ES-I3 (cell line): Measurements from ENCODE around the gene CCDC83.

ENCODE experiments used
- H3K36me3 ChIP-seq: 2 replicates; pipeline ENCODE4 v1.6.1; 2013; ENCODE audit warnings: mild to moderate bottlenecking, low read length, control low read depth, moderate library complexity; ENCODE audit not compliant: insufficient read depth
- H3K4me1 ChIP-seq: 2 replicates; pipeline ENCODE4 v1.6.1; 2013; ENCODE audit warnings: mild to moderate bottlenecking, control low read depth, low read length; ENCODE audit not compliant: insufficient read depth
- H3K9ac ChIP-seq: 2 replicates; pipeline ENCODE4 v1.6.1; 2013; ENCODE audit warnings: low read depth, mild to moderate bottlenecking, low read length, moderate library complexity
- H3K9me3 ChIP-seq: 2 replicates; pipeline ENCODE4 v1.6.1; 2013; ENCODE audit warnings: mild to moderate bottlenecking, low read length, moderate library complexity; ENCODE audit not compliant: control insufficient read depth, insufficient read depth

The CCDC83 gene

DNA sequence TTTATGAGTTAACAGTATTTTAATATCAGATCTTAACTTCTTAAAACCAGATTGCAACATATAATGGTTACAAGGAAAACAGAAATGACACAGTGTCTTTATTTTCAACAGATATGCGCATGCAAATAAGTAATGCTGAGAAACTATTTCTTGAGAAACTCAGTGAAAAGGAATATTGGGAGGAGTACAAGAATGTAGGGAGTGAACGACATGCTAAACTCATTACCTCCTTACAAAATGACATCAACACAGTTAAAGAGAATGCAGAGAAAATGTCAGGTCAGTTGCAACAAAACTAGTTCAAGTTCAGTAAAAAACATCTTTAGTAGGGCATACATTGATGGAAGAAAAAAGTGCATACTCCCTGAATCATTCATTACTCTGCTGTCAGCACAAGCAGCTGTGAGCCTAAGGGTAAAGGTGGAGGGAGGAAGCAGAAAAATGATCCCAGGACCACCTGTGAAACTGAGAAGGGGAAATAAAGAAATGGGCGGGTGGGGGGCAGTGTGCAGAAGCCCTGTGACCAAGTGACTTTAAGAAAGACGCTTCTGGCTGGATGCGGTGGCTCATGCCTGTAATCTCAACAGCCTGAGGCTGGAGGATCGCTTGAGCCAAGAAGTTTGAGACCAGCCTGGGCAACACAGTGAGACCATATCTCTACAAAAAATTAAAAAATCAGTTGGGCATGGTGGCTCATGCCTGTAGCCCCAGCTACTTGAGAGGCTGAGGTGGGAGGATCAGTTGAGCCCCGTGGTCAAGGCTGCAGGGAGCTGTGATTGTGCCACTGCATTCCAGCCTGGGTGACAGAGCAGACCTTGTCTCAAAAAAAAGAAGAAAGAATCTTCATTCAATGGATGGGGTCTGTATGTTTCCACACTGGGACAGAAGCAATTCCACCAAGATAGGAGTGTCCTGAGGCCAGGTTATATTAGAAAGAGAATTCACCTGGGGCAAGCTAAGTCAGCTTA lies 31.2 kb downstream of the CCDC83 start:
- Histone ChIP-seq H3K4me1 (peaks cover 21% of the 10 kb centered on the region), H3K36me3 (no peaks in the 10 kb centered on the region)

DNA sequence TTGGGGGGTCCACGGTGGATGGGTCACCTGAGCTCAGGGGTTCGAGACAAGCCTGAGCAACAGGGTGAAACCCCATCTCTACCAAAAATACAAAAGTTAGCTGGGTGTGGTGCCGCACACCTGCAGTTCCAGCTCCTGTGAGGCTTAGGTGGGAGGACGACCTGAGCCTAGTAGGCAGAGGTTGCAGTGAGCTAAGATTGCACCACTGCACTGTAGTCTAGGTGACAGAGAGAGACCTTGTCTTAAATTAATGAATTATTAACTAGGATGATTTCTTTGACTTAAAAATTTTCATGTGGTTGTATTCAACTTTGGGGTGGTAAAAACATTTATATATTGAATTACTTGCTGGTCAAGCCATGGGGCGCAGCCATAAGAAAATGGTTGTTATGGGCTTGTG lies 33.9 kb downstream of the CCDC83 start:
- Histone ChIP-seq H3K9me3 (no peaks in the 10 kb centered on the region), H3K9ac (no peak overlapping the region), H3K36me3 (no peaks in the 10 kb centered on the region), H3K4me1 (peaks cover 29% of the 10 kb centered on the region)

More for the DNA sequence above, 31.2 kb downstream of the CCDC83 start:
- Histone ChIP-seq H3K9me3 (no peaks in the 10 kb centered on the region), H3K9ac (no peak overlapping the region)

DNA sequence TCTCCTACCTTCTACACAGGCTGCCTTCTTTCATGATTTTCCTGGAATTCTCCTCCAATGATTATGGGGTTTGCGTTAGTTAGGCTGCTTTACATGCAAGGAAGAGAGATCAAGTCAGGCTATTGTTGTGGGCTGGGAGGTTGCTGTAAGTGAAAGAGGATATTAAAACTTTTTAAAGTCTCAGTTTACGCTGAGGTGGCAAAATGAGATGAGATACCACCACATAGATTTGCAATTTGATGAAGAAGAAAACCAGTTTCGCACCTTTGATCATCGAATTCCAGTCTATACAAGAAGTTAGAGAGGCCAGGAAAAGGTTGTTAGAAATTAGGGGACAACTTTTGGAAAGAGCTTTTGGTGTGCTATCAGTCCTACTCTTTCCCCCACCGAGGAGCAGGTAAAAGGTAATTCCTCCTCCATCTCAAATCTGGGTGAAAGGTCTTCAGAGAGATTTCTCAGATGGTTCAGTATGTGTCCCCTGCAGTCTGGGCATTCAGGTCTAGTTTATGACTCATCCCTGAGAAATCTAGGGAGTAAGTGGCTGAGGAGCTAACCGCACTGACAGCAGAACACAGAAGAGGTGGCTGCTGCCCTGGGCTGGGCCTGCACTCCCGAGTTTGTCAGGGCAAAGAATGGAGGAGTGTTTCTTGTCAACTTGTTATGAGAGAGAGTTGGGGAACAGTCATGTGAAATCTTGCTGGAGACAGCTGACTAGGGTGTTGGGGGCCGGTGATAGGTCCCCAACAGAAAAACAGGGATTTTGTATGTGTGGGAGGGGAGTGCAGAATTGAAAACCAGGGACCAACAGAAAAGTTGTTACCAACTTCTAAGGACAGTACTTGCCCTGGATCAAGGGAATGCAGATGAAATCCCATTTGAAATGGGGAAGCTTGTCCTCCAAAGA lies 34.7 kb downstream of the CCDC83 start:
- Histone ChIP-seq H3K9ac (no peak overlapping the region), H3K4me1 (peaks cover 29% of the 10 kb centered on the region), H3K36me3 (no peaks in the 10 kb centered on the region), H3K9me3 (no peaks in the 10 kb centered on the region)

DNA sequence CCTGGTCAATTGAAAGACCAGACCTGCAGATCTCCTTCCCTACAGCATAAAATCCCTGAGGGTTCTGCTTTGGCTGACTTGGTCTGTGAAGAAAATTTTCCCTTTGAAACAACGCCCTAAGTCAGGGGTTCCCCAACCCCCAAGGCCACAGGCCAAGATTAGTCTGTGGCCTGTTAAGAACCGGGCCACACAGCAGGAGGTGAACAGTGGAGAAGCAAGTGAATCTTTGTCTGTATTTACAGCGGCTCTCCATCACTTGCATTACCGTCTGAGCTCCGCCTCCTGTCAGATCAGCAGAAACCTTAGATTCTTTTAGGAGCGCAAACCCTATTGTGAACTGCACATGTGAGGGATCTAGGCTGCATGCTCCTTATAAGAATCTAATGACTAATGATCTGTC lies 38.2 kb downstream of the CCDC83 start:
- peaks cover 3% of the 10 kb centered on the region; the same call in 1 of the 2 replicates for H3K9me3 ChIP-seq
- H3K9ac ChIP-seq: no peak overlapping the region

DNA sequence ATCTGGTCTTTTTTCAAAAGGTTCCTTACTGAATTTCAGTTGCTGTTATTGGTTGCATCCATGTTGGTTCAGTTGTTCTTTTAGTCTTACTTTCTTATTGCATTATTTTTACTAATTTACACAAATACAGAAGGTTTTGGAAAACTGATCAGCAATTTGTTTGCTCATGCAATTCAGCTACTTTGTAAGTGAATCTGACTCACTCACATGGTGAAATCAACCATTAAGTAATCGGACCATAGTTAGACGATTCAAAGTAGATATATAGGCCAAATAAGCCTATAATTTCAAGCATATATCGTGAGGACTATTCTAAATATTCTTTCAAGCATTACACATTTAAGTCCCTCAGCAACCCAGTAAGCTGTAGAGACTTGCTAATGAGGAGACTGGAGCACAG lies 41.7 kb downstream of the CCDC83 start:
- H3K9me3 ChIP-seq: peaks cover 3% of the 10 kb centered on the region; the same call in 1 of the 2 replicates
- H3K9ac ChIP-seq: no peak overlapping the region
- peaks cover 8% of the 10 kb centered on the region for H3K4me1 ChIP-seq
- H3K36me3 ChIP-seq: no peaks in the 10 kb centered on the region

More for the DNA sequence above, 38.2 kb downstream of the CCDC83 start:
- Histone ChIP-seq H3K4me1 (peaks cover 25% of the 10 kb centered on the region), H3K36me3 (no peaks in the 10 kb centered on the region)

DNA sequence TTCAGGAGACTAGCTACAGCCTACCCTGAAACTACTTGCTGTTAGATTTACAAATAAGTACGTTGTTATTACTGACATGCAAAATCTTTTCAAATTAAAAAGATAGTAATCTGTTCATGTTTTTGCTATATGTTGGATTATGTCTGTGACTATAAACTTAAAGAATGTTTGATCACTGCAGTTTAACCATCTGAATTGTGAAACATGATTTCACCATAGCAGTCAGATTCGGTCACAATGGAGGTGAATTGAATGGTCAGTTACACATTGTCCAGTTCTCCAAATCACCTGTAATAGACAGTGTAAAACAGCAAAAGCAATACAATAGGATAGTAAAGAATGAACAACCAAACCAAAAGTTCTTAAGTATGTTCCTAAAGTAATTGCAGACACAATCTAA lies 43.3 kb downstream of the CCDC83 start:
- no peak overlapping the region for H3K9ac ChIP-seq
- no peaks in the 10 kb centered on the region for H3K36me3 ChIP-seq

DNA sequence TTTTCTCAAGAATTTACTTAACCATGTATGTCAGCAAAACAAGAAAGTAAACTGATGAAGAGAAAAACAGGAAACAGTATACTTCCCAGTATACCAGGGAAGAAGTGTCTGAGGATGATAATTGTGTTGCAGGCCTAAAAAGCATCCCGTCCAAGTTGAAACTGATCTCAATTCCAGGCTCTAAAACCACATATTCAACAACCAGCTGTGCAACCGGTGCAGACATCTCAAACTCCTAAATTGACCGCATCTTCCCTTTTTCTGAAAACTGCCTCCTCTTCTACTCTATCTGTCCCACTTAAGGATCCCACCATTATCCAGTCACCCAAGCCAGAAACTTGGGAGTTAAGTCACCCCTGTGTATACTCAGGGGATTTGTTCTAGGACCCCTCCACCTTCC lies 47.2 kb downstream of the CCDC83 start:
- Histone ChIP-seq H3K9ac (no peak overlapping the region), H3K4me1 (no peaks in the 10 kb centered on the region), H3K36me3 (no peaks in the 10 kb centered on the region), H3K9me3 (no peaks in the 10 kb centered on the region)

More for the DNA sequence above, 43.3 kb downstream of the CCDC83 start:
- peaks cover 3% of the 10 kb centered on the region; the same call in 1 of the 2 replicates for H3K9me3 ChIP-seq
- no peaks in the 10 kb centered on the region for H3K4me1 ChIP-seq

DNA sequence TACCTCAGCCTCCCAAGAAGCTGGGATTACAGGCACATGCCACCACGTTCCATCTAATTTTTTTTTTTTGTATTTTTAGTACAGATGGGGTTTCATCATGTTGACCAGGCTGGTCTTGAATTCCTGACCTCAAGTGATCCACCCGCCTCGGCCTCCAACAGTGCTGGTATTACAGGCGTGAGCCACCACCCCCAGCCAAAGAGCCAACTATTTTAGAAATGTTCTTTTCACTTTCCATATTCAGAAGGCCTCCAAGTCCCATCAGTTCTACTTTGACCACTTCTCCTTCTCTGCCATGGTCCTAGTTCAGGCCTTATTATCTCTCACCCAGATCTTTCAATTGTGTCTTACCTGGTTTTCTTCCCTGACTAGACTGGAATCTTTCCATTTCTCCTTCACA lies 48.2 kb downstream of the CCDC83 start:
- Histone ChIP-seq H3K9ac (no peak overlapping the region), H3K4me1 (no peaks in the 10 kb centered on the region), H3K9me3 (no peaks in the 10 kb centered on the region), H3K36me3 (no peaks in the 10 kb centered on the region)

DNA sequence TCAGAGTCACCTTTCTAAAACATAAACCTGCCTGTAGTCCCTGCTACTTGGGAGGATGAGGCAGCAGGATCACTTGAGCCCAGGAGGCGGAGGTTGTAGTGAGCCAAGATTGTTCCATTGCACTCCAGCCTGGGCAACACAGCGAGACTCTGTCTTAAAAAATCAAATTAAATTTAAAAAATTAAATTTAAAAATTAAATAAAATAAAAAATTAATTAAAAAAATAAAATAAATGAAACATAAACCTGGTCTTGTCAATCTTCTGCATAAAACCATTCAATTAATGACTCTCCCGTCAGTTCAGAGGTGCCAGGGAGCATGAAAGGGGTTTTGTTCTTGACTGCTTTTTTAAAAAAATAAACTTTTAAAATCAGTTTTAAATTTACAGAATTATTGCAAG lies 48.6 kb downstream of the CCDC83 start:
- no peaks in the 10 kb centered on the region for H3K4me1 ChIP-seq
- no peaks in the 10 kb centered on the region for H3K36me3 ChIP-seq
- H3K9ac ChIP-seq: no peak overlapping the region
- no peaks in the 10 kb centered on the region for H3K9me3 ChIP-seq

DNA sequence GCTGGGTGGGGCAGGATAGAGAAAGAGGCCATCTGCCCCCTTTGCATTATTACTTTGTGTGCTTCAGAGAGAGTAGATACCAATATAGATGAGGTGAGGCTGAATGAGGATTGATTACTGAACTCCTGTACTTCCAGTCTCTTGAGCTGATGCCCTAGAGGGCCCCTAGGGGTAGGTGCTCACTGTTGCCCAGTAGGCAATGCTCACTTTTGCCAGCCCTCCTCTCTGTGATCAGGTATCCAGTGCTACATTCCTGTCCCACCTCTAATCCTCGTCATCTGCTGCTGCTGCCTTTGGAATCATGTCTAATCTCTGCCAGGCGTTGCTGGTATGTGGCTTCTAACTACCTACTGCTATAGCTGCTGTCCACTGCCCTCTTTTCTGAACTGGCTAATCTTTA lies 57.2 kb downstream of the CCDC83 start:
- no peak overlapping the region for H3K9ac ChIP-seq
- no peaks in the 10 kb centered on the region for H3K4me1 ChIP-seq
- no peaks in the 10 kb centered on the region for H3K36me3 ChIP-seq
- peaks cover 7% of the 10 kb centered on the region for H3K9me3 ChIP-seq

DNA sequence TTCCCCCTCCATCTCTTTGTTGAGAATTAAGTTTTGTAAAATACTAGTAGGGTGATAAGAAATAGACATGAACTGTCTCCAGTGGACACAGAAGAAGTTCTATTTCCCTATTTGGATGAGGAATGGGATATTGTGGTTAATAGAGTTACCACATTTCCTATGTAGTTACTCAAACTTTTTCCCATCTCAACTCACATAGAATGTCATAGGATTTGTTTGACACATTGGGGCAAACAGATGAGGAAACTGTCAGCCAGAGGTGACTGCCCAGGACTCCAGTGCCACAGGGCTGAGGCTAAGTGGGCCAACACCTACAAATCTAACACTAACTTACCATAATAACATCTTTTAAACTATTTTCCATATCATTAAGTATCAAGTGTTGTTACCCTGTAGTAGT lies 58.3 kb downstream of the CCDC83 start:
- Histone ChIP-seq H3K9me3 (peaks cover 7% of the 10 kb centered on the region), H3K9ac (no peak overlapping the region), H3K4me1 (peaks cover 3% of the 10 kb centered on the region; the same call in 1 of the 2 replicates), H3K36me3 (no peaks in the 10 kb centered on the region)

DNA sequence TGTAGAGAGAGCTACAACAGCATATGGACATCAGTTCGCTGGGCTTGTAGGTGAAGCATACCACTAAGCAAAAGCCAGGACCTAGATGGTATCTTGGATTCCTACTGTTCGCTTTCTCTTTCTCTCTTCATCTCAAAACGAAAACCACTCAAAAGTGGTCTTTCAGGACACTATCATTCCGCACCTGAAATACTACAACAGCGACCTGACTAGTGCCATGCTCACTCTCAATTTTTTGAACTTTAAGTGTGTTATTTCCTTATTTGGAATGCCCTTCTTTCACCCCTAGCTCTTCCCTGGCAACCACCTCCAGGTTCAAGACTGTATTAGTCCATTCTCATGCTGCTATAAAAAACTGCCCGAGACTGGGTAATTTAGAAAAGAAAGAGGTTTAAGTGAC lies 59.2 kb downstream of the CCDC83 start:
- H3K4me1 ChIP-seq: peaks cover 12% of the 10 kb centered on the region
- no peaks in the 10 kb centered on the region for H3K36me3 ChIP-seq
- no peak overlapping the region for H3K9ac ChIP-seq
- H3K9me3 ChIP-seq: peaks cover 7% of the 10 kb centered on the region

DNA sequence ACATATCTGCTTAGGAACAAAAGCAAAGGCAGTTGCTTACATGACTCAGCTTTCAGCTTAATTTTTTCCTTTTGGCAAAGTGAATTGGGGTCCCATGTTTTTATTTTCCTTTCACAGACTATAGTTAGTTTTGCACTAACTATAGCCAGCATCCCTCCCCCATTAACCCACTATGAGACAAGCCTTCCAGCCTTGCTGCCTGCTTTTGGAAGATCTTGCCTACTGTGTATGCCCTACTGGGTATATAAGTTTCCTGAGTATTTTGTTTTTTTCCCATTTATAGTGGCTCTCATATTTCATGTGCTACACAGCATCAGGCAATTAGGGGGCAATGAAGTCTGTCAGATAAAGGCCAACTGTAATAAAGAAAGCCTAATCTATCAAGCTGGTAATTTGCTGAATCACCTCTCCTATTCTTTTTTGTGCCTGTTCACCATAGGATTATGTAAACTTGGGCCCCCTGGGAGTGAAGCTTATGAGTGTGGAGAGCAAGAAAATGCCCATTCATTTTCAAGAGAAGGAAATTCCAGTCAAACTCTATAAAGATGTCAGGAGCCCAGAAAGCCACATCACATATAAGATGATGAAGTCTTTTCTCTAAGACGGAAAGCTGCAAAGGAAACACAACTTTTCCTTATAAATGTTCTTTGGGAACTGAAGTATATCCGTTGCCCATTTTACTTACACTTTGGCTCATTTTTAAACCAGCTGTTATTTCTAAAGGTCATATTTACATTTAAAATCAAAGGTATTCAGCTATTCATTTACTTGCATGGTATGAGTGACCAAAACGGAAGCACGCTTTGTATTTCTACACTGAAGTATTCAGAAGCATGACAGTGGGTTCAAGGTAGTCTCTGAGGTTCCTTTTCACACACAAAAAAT lies 64.0 kb downstream of the CCDC83 start:
- Histone ChIP-seq H3K36me3 (no peaks in the 10 kb centered on the region), H3K4me1 (peaks cover 12% of the 10 kb centered on the region), H3K9ac (no peak overlapping the region; the same call in 1 of the 2 replicates), H3K9me3 (peaks cover 9% of the 10 kb centered on the region)

DNA sequence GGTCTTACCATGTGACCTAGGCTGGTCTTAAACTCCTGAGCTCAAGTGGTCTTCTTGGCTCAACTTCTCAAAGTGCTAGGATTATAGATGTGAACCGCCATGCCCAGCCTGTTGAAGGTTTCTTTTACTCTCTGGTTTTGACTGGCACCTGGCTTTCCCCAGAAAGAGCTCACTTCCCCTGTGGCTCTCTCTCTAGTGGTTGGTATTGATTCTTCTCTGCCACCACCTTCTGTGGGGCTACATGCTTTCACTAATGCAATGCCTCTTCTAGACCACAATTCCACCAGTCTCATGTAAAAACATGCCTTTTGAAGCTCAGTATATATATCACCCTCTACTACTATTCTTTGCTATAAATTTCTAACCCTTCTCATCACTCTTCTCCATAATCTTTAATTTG lies 67.2 kb downstream of the CCDC83 start:
- H3K9me3 ChIP-seq: peaks cover 2% of the 10 kb centered on the region; the same call in 1 of the 2 replicates
- H3K9ac ChIP-seq: no peak overlapping the region
- H3K4me1 ChIP-seq: peaks cover 12% of the 10 kb centered on the region
- no peaks in the 10 kb centered on the region for H3K36me3 ChIP-seq
